OCI-LY7 (cell line): ENCODE measurements around the gene ECI2. TPM values are rescaled to one million over a fixed set of nuclear protein-coding genes. Genes with fewer than 3 reads are reported as not detected.

Experiments used
- BruUV-seq: library from RNA; stranded (reverse); fragments of 400-500 nt; replicated peaks from 2 replicates; lab custom pipeline; 2021; lab: Mats Ljungman, UMichigan
- CTCF ChIA-PET: fragments of 300-600 bp; sonication (Branson Sonifier 250); formaldehyde crosslinking; loops from one replicate; lab custom pipeline; 2022; ENCODE audit warnings: antibody characterized with exemption; ENCODE audit not compliant: unreplicated experiment; lab: Charles Lee
- POLR2A ChIA-PET: fragments of 300-600 bp; sonication (Branson Sonifier 250); formaldehyde crosslinking; loops from one replicate; lab custom pipeline; 2022; ENCODE audit warnings: antibody characterized with exemption; lab: Charles Lee
- DNase-seq: peaks from one replicate; pipeline ENCODE4 v3.0.0-alpha.2; 2015; ENCODE audit warnings: low spot score
- H2AFZ ChIP-seq: fragments of 200-600 bp; sonication (generic), shearing (Covaris generic); 2 replicates; pipeline ENCODE4 v1.6.1; 2014; ENCODE audit warnings: mild to moderate bottlenecking, antibody characterized with exemption, low read length, moderate library complexity
- H3K27ac ChIP-seq: fragments of 200-600 bp; sonication (generic); 2 replicates; pipeline ENCODE4 v1.5.1; 2014; ENCODE audit warnings: mixed run types, low read depth, mild to moderate bottlenecking, moderate library complexity, low read length, inconsistent platforms; ENCODE audit not compliant: poor library complexity, severe bottlenecking
- H3K36me3 ChIP-seq: fragments of 200-600 bp; sonication (generic); 2 replicates; pipeline ENCODE4 v1.6.1; 2014; ENCODE audit warnings: mild to moderate bottlenecking, antibody characterized with exemption, low read length, moderate library complexity, mixed read lengths; ENCODE audit not compliant: insufficient read depth
- H3K4me1 ChIP-seq: fragments of 200-600 bp; sonication (generic); 2 replicates; pipeline ENCODE4 v1.5.1; 2014; ENCODE audit warnings: mild to moderate bottlenecking, low read length; ENCODE audit not compliant: insufficient read depth, poor library complexity, severe bottlenecking
- H3K4me2 ChIP-seq: fragments of 200-600 bp; sonication (generic); 2 replicates; pipeline ENCODE4 v1.6.1; 2014; ENCODE audit warnings: mild to moderate bottlenecking, low read length
- H3K4me3 ChIP-seq: fragments of 200-600 bp; sonication (generic); 2 replicates; pipeline ENCODE4 v1.5.1; 2014; ENCODE audit warnings: mild to moderate bottlenecking, low read depth, low read length; ENCODE audit not compliant: poor library complexity, severe bottlenecking
- H3K79me2 ChIP-seq: fragments of 200-600 bp; sonication (generic); 2 replicates; pipeline ENCODE4 v1.6.1; 2016; ENCODE audit warnings: low read depth, mild to moderate bottlenecking, low read length, moderate library complexity, mixed read lengths; ENCODE audit not compliant: insufficient read depth
- H3K9me2 ChIP-seq: fragments of 200-600 bp; sonication (generic); 2 replicates; pipeline ENCODE4 v1.6.1; 2016; ENCODE audit warnings: mild to moderate bottlenecking, low read length, mixed read lengths; ENCODE audit not compliant: insufficient read depth
- H3K9me3 ChIP-seq: fragments of 200-600 bp; sonication (generic); 2 replicates; pipeline ENCODE4 v1.6.1; 2014; ENCODE audit warnings: mild to moderate bottlenecking, mixed run types, low read length, mixed read lengths
- H4K20me1 ChIP-seq: fragments of 200-600 bp; sonication (generic); 2 replicates; pipeline ENCODE4 v1.6.1; 2014; ENCODE audit warnings: mild to moderate bottlenecking, antibody characterized with exemption, low read length, moderate library complexity, mixed read lengths; ENCODE audit not compliant: insufficient read depth
- EZH2phosphoT487 ChIP-seq: fragments of 200-600 bp; sonication (generic); IDR thresholded peaks from 2 replicates; pipeline ENCODE4 v1.6.1; 2018; ENCODE audit warnings: low read depth, borderline replicate concordance, mild to moderate bottlenecking, mixed run types, antibody characterized with exemption, low read length, moderate library complexity, mixed read lengths
- intact Hi-C: fragments of 100-400 bp; cut with micrococcal nuclease; formaldehyde crosslinking; loops from one replicate; pipeline ENCODE4 v1.10.0; 2022; ENCODE audit not compliant: unreplicated experiment
- total RNA-seq, 2 experiments: library from RNA; depleted of rRNA in 1 of 2; stranded (reverse); fragments of >200 nt in 1 of 2; shearing (Covaris generic) in 1 of 2; gene quantifications; 2 replicates each; pipeline ENCODE4 v1.2.3, GENCODE V29; 2014 to 2022
- TF ChIP-seq, protein P1 (sequence below): fragments of 200-600 bp; sonication (generic); conservative IDR thresholded peaks from 2 replicates; pipeline ENCODE4 v1.5.1; 2014; ENCODE audit warnings: mild to moderate bottlenecking, antibody characterized with exemption, low read length, moderate library complexity, mixed read lengths

ECI2 gene
- total RNA-seq, 2 experiments from 2014 or later = 49.3 to 50.4 TPM

DNA sequence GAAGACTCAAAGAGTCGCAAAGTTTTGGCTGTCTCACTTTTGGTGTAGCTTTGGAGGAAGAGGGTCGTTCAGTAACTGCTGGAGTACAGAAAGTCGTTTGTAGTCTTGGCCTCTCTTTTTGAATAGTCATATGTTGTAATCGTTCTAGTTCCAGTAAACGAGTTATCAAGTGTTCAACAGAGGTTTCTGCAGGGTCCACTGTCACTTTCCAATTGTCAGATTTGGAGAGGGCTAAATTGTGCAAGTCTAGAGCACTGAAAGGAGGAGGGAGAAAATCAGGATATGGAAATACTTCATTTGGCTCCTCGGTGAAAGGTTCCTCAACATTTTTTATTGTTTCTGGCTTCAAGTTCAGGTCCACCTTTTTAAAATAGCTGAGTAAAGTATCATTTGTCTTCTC, 66.2 kb downstream of the ECI2 start:
- no TSS peak for BruUV-seq
- CTCF ChIA-PET = no interaction called here

DNA sequence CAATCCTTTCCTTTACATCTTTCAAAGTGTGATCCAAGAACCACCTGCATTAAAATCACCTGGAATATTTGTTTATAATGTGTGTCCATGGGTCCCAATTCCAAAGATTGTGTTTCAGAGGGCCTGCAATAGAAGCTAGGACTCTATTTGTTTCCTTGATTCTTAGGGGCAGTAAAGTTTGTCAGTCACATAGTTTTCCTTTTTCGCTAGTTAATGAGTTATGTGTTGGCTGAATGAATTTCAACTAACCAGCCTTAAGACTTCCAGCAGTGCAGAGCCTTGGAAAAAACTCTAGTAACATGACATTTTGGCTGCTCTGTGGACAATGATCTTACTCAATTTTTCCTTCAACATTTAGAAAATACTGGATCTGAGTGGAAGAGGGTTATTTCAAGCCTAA, 67.7 kb downstream of the ECI2 start:
- Histone ChIP-seq H3K4me2 (no peak overlapping the region), H2AFZ (no peak overlapping the region), H3K79me2 (no peaks in the 10 kb centered on the region), H3K9me3 (no peaks in the 10 kb centered on the region), H4K20me1 (no peaks in the 10 kb centered on the region), H3K4me3 (no peak overlapping the region), H3K4me1 (no peaks in the 10 kb centered on the region), H3K9me2 (no peaks in the 10 kb centered on the region), H3K36me3 (peaks cover 41% of the 10 kb centered on the region), H3K27ac (no peak overlapping the region)
- CTCF ChIA-PET = no interaction called here
- intact Hi-C loops = no loop called here
- no TSS peak for BruUV-seq
- POLR2A ChIA-PET = interaction anchor here (0.9 kb wide), 1 partner anchor 18 kb away, joined by 3 read pairs; no protein-coding TSS in a partner anchor
- TF ChIP-seq EZH2phosphoT487 = no peak
- DNase-seq = no peak

More for the DNA sequence above, 66.2 kb downstream of the ECI2 start:
- H4K20me1 ChIP-seq = no peaks in the 10 kb centered on the region
- H2AFZ ChIP-seq = no peak overlapping the region
- H3K4me1 ChIP-seq = no peaks in the 10 kb centered on the region
- POLR2A ChIA-PET = interaction anchor here (0.9 kb wide), 1 partner anchor 14 kb away, joined by 3 read pairs; no protein-coding TSS in a partner anchor
- no peak for TF ChIP-seq EZH2phosphoT487
- TF ChIP-seq, protein P1, sequence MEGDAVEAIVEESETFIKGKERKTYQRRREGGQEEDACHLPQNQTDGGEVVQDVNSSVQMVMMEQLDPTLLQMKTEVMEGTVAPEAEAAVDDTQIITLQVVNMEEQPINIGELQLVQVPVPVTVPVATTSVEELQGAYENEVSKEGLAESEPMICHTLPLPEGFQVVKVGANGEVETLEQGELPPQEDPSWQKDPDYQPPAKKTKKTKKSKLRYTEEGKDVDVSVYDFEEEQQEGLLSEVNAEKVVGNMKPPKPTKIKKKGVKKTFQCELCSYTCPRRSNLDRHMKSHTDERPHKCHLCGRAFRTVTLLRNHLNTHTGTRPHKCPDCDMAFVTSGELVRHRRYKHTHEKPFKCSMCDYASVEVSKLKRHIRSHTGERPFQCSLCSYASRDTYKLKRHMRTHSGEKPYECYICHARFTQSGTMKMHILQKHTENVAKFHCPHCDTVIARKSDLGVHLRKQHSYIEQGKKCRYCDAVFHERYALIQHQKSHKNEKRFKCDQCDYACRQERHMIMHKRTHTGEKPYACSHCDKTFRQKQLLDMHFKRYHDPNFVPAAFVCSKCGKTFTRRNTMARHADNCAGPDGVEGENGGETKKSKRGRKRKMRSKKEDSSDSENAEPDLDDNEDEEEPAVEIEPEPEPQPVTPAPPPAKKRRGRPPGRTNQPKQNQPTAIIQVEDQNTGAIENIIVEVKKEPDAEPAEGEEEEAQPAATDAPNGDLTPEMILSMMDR = no peak
- H3K9me2 ChIP-seq = no peaks in the 10 kb centered on the region
- H3K4me3 ChIP-seq = no peak overlapping the region
- H3K9me3 ChIP-seq = no peaks in the 10 kb centered on the region
- H3K4me2 ChIP-seq = no peak overlapping the region
- H3K79me2 ChIP-seq = no peaks in the 10 kb centered on the region
- no peak overlapping the region for H3K27ac ChIP-seq
- H3K36me3 ChIP-seq = peaks cover 26% of the 10 kb centered on the region
- no peak for DNase-seq
- intact Hi-C loops = no loop called here

DNA sequence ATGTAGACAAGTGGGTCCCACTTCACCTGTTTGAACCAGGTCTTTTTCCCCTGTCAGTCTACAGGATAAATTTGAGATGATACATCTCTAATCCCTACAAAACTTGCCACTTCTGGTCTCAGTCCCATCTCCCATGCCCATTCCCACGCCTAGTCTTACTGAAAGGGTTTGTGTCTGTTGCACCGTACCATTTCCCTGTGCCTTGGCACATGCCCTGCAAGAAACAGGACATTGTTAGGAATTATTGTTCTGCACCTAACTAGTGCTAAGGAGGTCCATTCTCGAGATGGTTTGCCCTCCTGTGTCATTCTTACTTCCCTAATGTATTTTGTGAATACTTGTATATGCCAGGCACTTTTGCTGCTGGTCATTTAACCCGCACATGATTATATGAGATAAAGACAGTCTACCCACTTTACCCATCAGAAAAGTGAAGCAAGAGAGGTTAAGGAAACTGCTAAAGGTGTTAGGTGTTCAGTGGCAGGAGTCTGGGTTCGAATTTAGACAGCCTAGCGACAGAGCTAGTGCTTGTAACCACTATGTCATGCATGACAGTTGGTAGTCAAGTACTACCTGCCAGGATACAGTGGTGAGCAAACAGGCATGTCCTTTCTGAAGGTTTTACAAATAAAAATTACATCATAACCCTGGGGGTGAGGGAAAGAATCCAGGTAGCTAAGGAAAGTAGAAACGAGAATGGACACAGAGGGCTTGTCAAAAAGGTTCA, 69.2 kb downstream of the ECI2 start:
- CTCF ChIA-PET = no interaction called here
- no peaks in the 10 kb centered on the region for H3K79me2 ChIP-seq
- H3K4me1 ChIP-seq = no peaks in the 10 kb centered on the region
- no TSS peak for BruUV-seq
- no peak for DNase-seq
- H3K9me2 ChIP-seq = no peaks in the 10 kb centered on the region
- H3K27ac ChIP-seq = no peak overlapping the region
- H3K4me3 ChIP-seq = no peak overlapping the region
- H3K36me3 ChIP-seq = peaks cover 56% of the 10 kb centered on the region
- H2AFZ ChIP-seq = no peak overlapping the region
- intact Hi-C loops = no loop called here
- H3K9me3 ChIP-seq = no peaks in the 10 kb centered on the region
- H4K20me1 ChIP-seq = no peaks in the 10 kb centered on the region
- no peak overlapping the region for H3K4me2 ChIP-seq
- POLR2A ChIA-PET = interaction anchor here (0.6 to 0.8 kb wide), 3 partner anchors 8 to 253 kb away, joined by 3 to 4 read pairs (median 3); no protein-coding TSS in a partner anchor
- TF ChIP-seq, protein P1 = no peak
- TF ChIP-seq EZH2phosphoT487 = no peak

Other genes starting within 250 kb of the ECI2 start
- gene FAM217A, start 56.4 kb downstream of the ECI2 start, total RNA-seq (2014; rRNA removed; shearing (Covaris generic)) = not detected in 2 replicates
- not detected in 2 replicates for gene FAM217A, start 56.4 kb downstream of the ECI2 start, total RNA-seq (2022)